A549 (cell line): ENCODE measurements around the gene SLC35G1. TPM values are rescaled to one million over a fixed set of nuclear protein-coding genes. Genes with fewer than 3 reads are reported as not detected.

ENCODE experiments used
- ATAC-seq, 2 experiments: fragments of 200-7000 bp in 1 of 2; fragments of >200 bp in 1 of 2; cut with Nextera tagmentation in 1 of 2; cut with Tn5 transposase in 1 of 2; 3 replicates each; pipeline versions ENCODE4 v1.8.0 to v1.9.1; 2018 to 2020; ENCODE audit warnings: mild to moderate bottlenecking in 1 of 2, moderate library complexity in 1 of 2
- CTCF ChIA-PET: fragments of 300-600 bp; sonication (Branson Sonifier 250); formaldehyde crosslinking; extraction: SDS; loops from one replicate; lab custom pipeline; 2021; ENCODE audit warnings: antibody characterized with exemption, inconsistent platforms; lab: Yijun Ruan, JAX
- POLR2A ChIA-PET: fragments of 350-600 bp; formaldehyde crosslinking; extraction: SDS; loops from one replicate; lab custom pipeline; 2021; ENCODE audit warnings: antibody characterized with exemption, inconsistent platforms; lab: Yijun Ruan, JAX
- DNase-seq, 2 experiments: peaks; one replicate each; pipeline versions ENCODE4 v3.0.0 to v3.0.0-alpha.2; 2011 to 2016; ENCODE audit warnings: low read depth in 1 of 2, low spot score in 1 of 2
- FAIRE-seq: peaks from 2 replicates; lab custom pipeline; 2011; peaks lifted over from hg19 to GRCh38; lab: Jason Lieb, UNC
- H3K27ac ChIP-seq, 2 experiments: fragments of >200 bp; sonication (Bioruptor Twin); formaldehyde crosslinking; 3 replicates each; pipeline ENCODE4 v1.5.1; 2016 to 2017
- H3K4me1 ChIP-seq: fragments of >200 bp; sonication (Bioruptor Twin); formaldehyde crosslinking; 3 replicates; pipeline ENCODE4 v1.6.1; 2016
- H3K4me2 ChIP-seq: fragments of >200 bp; sonication (Bioruptor Twin); formaldehyde crosslinking; 3 replicates; pipeline ENCODE4 v1.6.1; 2016
- H3K4me3 ChIP-seq: fragments of >200 bp; sonication (Bioruptor Twin); formaldehyde crosslinking; 3 replicates; pipeline ENCODE4 v1.5.1; 2016
- H3K9me3 ChIP-seq: fragments of >200 bp; sonication (Bioruptor Twin); formaldehyde crosslinking; 3 replicates; pipeline ENCODE4 v1.6.1; 2016
- BHLHE40 ChIP-seq: IDR thresholded peaks from 2 replicates; pipeline ENCODE4 v1.6.1; 2012; ENCODE audit warnings: low read depth, low read length, inconsistent platforms
- CEBPB ChIP-seq, 2 experiments: fragments of >200 bp in 1 of 2; sonication (Bioruptor Twin) in 1 of 2; formaldehyde crosslinking in 1 of 2; IDR thresholded peaks; 2 replicates each; pipeline ENCODE4 v1.6.1; 2012 to 2016
- CHD2 ChIP-seq: fragments of 150-350 bp; IDR thresholded peaks from 2 replicates; pipeline ENCODE4 v1.6.1; 2014; ENCODE audit warnings: low read length; ENCODE audit not compliant: partially characterized antibody
- CTCF ChIP-seq: fragments of >200 bp; sonication (Bioruptor Twin); formaldehyde crosslinking; IDR thresholded peaks from 3 replicates; pipeline ENCODE4 v1.5.1; 2016
- EP300 ChIP-seq, 2 experiments: fragments of >200 bp; sonication (Bioruptor Twin); formaldehyde crosslinking; IDR thresholded peaks; 2 replicates in 1 of 2; 3 replicates in 1 of 2; pipeline ENCODE4 v1.6.1; 2016 to 2017
- FOSL2 ChIP-seq, 2 experiments: fragments of 450-650 bp in 1 of 2; fragments of >200 bp in 1 of 2; sonication (Bioruptor Twin) in 1 of 2; formaldehyde crosslinking; IDR thresholded peaks; 2 replicates each; pipeline versions ENCODE4 v1.5.0 to v1.6.1; 2016 to 2020; ENCODE audit warnings: mild to moderate bottlenecking in 1 of 2, moderate library complexity in 1 of 2
- FOXS1 ChIP-seq: fragments of 250-450 bp; sonication (Bioruptor Pico); IDR thresholded peaks from 2 replicates; pipeline ENCODE4 v1.5.0; 2020; ENCODE audit warnings: mild to moderate bottlenecking, moderate library complexity
- HDAC2 ChIP-seq: fragments of 200-600 bp; sonication (generic); IDR thresholded peaks from 2 replicates; pipeline ENCODE4 v1.6.1; 2016
- HMGXB4 ChIP-seq: fragments of 250-450 bp; sonication (Bioruptor Pico); IDR thresholded peaks from 2 replicates; pipeline ENCODE4 v1.5.0; 2021; ENCODE audit warnings: mild to moderate bottlenecking, moderate library complexity, borderline replicate concordance
- HOXA7 ChIP-seq: fragments of 250-450 bp; sonication (Bioruptor Pico); IDR thresholded peaks from 2 replicates; pipeline ENCODE4 v1.5.0; 2020; ENCODE audit warnings: mild to moderate bottlenecking, moderate library complexity
- HOXB5 ChIP-seq: fragments of 250-450 bp; sonication (Bioruptor Pico); IDR thresholded peaks from 2 replicates; pipeline ENCODE4 v1.5.0; 2020; ENCODE audit warnings: mild to moderate bottlenecking, moderate library complexity
- MAX ChIP-seq: IDR thresholded peaks from 2 replicates; pipeline ENCODE4 v1.6.1; 2012
- NFE2L2 ChIP-seq: fragments of 150-350 bp; conservative IDR thresholded peaks from 2 replicates; pipeline ENCODE4 v1.6.1; 2014; ENCODE audit warnings: low read length
- RAD21 ChIP-seq, 2 experiments: fragments of >200 bp in 1 of 2; sonication (Bioruptor Twin) in 1 of 2; formaldehyde crosslinking in 1 of 2; IDR thresholded peaks in 1 of 2; conservative IDR thresholded peaks in 1 of 2; 2 replicates in 1 of 2; 3 replicates in 1 of 2; pipeline ENCODE4 v1.6.1; 2012 to 2018; ENCODE audit warnings: inconsistent platforms in 1 of 2
- RFX5 ChIP-seq: fragments of 450-650 bp; IDR thresholded peaks from 2 replicates; pipeline ENCODE4 v1.7.1; 2014; ENCODE audit warnings: antibody characterized with exemption, mild to moderate bottlenecking, moderate library complexity
- RNF2 ChIP-seq: fragments of 200-600 bp; sonication (generic); IDR thresholded peaks from 2 replicates; pipeline ENCODE4 v1.6.1; 2016; ENCODE audit warnings: low read depth, mild to moderate bottlenecking, antibody characterized with exemption, moderate library complexity, borderline replicate concordance
- SMC3 ChIP-seq: fragments of >200 bp; sonication (Bioruptor Twin); formaldehyde crosslinking; IDR thresholded peaks from 3 replicates; pipeline ENCODE4 v1.6.1; 2018; ENCODE audit warnings: inconsistent platforms
- USF2 ChIP-seq: fragments of 450-650 bp; IDR thresholded peaks from 2 replicates; pipeline ENCODE4 v1.6.1; 2014; ENCODE audit warnings: antibody characterized with exemption
- ZFP36 ChIP-seq: fragments of 450-650 bp; IDR thresholded peaks from 2 replicates; pipeline ENCODE4 v1.6.1; 2014; ENCODE audit warnings: borderline replicate concordance; ENCODE audit not compliant: partially characterized antibody
- WGBS: methylation state at CpG from one replicate; pipeline ENCODE4 v1.1.6; 2017; ENCODE audit errors: missing lambda C conversion rate; 5-methylcytosine and 5-hydroxymethylcytosine counted together
- polyA plus RNA-seq, 4 experiments: library from polyadenylated mRNA; depleted of rRNA in 3 of 4; stranded (reverse); fragments of >200 nt; fragmentation: RNase III in 1 of 4; extraction: RNeasy Plus Mini Kit Qiagen cat#74134 plus additional on column Dnase treatment in 1 of 4; gene quantifications; 2 replicates in 3 of 4; 3 replicates in 1 of 4; pipeline ENCODE4 v1.2.3, GENCODE V29; 2011 to 2017

Gene SLC35G1
- polyA plus RNA-seq, 2 of the 4 experiments (the other 2 are of a cell fraction): 13.0 to 16.8 TPM

GRCh38 chr10:93947524-93947923 is 53.7 kb downstream of the SLC35G1 start:
- FAIRE-seq: no peak
- Histone ChIP-seq H3K4me3 (no peak overlapping the region), H3K9me3 (no peaks in the 10 kb centered on the region), H3K4me2 (no peak overlapping the region)
- ChIA-PET CTCF (interaction anchor here (0.9 to 2.4 kb wide), 4 partner anchors 17 to 94 kb away, joined by 4 to 7 read pairs (median 4); no protein-coding TSS in a partner anchor), POLR2A (no interaction called here)
- TF ChIP-seq BHLHE40 (no peak), SMC3 (no peak), RAD21 (conservative IDR thresholded peaks at IDR 0.05 in 1 of 2, IDR thresholded peaks at IDR 0.05 in 1 of 2) (no peak), RFX5 (no peak), ZFP36 (no peak), HOXB5 (CRISPR knock-in tag) (no peak), HMGXB4 (no peak), FOSL2 (IDR thresholded peaks at IDR 0.05) (no peak), FOSL2 (CRISPR knock-in tag; IDR thresholded peaks at IDR 0.05) (no peak), RNF2 (no peak), FOXS1 (CRISPR knock-in tag) (no peak), CEBPB (IDR thresholded peaks at IDR 0.05) (no peak), NFE2L2 (no peak), CHD2 (no peak)
- TF ChIP-seq, all 56 proteins: peak for 0
- DNase-seq (no peak), ATAC-seq (no peak)
- Histone ChIP-seq H3K27ac (no peak overlapping the region), H3K4me1 (no peaks in the 10 kb centered on the region)

- DNase-seq: no peak
- Histone ChIP-seq H3K9me3 (no peaks in the 10 kb centered on the region), H3K4me1 (peaks cover 13% of the 10 kb centered on the region), H3K4me2 (no peak overlapping the region), H3K4me3 (no peak overlapping the region), H3K27ac (no peak overlapping the region)
- FAIRE-seq: no peak
- no peak for ATAC-seq
- ChIA-PET POLR2A (no interaction called here), CTCF (no interaction called here)
- 96% methylated on average over 2 of the region's 2 CpGs for WGBS
- TF ChIP-seq HOXA7 (CRISPR knock-in tag) (no peak), FOSL2 (IDR thresholded peaks at IDR 0.05) (no peak), FOSL2 (CRISPR knock-in tag; IDR thresholded peaks at IDR 0.05) (no peak), EP300 (IDR thresholded peaks at IDR 0.05) (no peak), MAX (no peak), CHD2 (no peak), USF2 (no peak), CTCF (no peak), HDAC2 (no peak)
- TF ChIP-seq, all 56 proteins: peak for 0
Measured at GRCh38 chr10:93951905-93952304, 58.1 kb downstream of the SLC35G1 start.

Other genes starting within 250 kb of the SLC35G1 start
- gene FRA10AC1, start 191.4 kb upstream of the SLC35G1 start, polyA plus RNA-seq (2011; rRNA removed): 10.0 and 20.5 TPM in 2 replicates
- 10.4 to 11.1 TPM (median 10.8 TPM) in 3 replicates for gene FRA10AC1, start 191.4 kb upstream of the SLC35G1 start, polyA plus RNA-seq (2017; fragmentation: RNase III; extraction: RNeasy Plus Mini Kit Qiagen cat#74134 plus additional on column Dnase treatment)
- gene LGI1, start 136.0 kb upstream of the SLC35G1 start, polyA plus RNA-seq (2011; rRNA removed): not detected in 2 replicates
- not detected in 3 replicates for gene LGI1, start 136.0 kb upstream of the SLC35G1 start, polyA plus RNA-seq (2017; fragmentation: RNase III; extraction: RNeasy Plus Mini Kit Qiagen cat#74134 plus additional on column Dnase treatment)
- gene PLCE1, start 100.0 kb downstream of the SLC35G1 start, polyA plus RNA-seq (2011; rRNA removed): 18.2 and 20.7 TPM in 2 replicates
- 10.7 to 12.8 TPM (median 10.9 TPM) in 3 replicates for gene PLCE1, start 100.0 kb downstream of the SLC35G1 start, polyA plus RNA-seq (2017; fragmentation: RNase III; extraction: RNeasy Plus Mini Kit Qiagen cat#74134 plus additional on column Dnase treatment)